H1 (cell line): ENCODE data around the gene GRK5. TPM values are rescaled to one million over a fixed set of nuclear protein-coding genes. Genes with fewer than 3 reads are reported as not detected.

Experiments used
- CTCF ChIA-PET: fragments of 300-600 bp; sonication (Branson Sonifier 250); formaldehyde crosslinking; loops from one replicate; lab custom pipeline; 2021; ENCODE audit not compliant: partially characterized antibody; lab: Charles Lee
- POLR2A ChIA-PET: fragments of 300-600 bp; sonication (Branson Sonifier 250); formaldehyde crosslinking; loops from one replicate; lab custom pipeline; 2021; ENCODE audit warnings: inconsistent platforms; ENCODE audit not compliant: partially characterized antibody; lab: Charles Lee
- DNase-seq, 2 experiments: peaks; one replicate each; pipeline versions ENCODE4 v3.0.0 to v3.0.0-alpha.2; 2010 to 2022; ENCODE audit warnings: low spot score in 2 of 2, low read depth in 1 of 2, mixed read lengths in 1 of 2
- FAIRE-seq: peaks from 2 replicates; lab custom pipeline; 2011; peaks lifted over from hg19 to GRCh38; lab: Jason Lieb, UNC
- H2AFZ ChIP-seq: 2 replicates; pipeline ENCODE4 v1.8.1; 2012; ENCODE audit warnings: low read length, inconsistent platforms
- H2AK5ac ChIP-seq: 2 replicates; pipeline ENCODE4 v1.6.1; 2013; ENCODE audit warnings: low read depth, low read length
- H2BK120ac ChIP-seq: replicated peaks from 2 replicates; pipeline ENCODE3; 2013; ENCODE audit warnings: low read depth, low read length, inconsistent platforms
- H2BK12ac ChIP-seq: 2 replicates; pipeline ENCODE4 v1.6.1; 2013; ENCODE audit warnings: low read depth, low read length
- H2BK15ac ChIP-seq: 2 replicates; pipeline ENCODE4 v1.6.1; 2013; ENCODE audit warnings: low read length
- H2BK20ac ChIP-seq: 2 replicates; pipeline ENCODE4 v1.6.1; 2013; ENCODE audit warnings: low read length
- H2BK5ac ChIP-seq: 2 replicates; pipeline ENCODE4 v1.6.1; 2013; ENCODE audit warnings: low read depth, low read length
- H3K14ac ChIP-seq: 2 replicates; pipeline ENCODE4 v1.6.1; 2013; ENCODE audit warnings: inconsistent platforms; ENCODE audit not compliant: insufficient read length
- H3K18ac ChIP-seq: 2 replicates; pipeline ENCODE4 v1.6.1; 2013; ENCODE audit warnings: low read length; ENCODE audit errors: extremely low read depth
- H3K23ac ChIP-seq: 2 replicates; pipeline ENCODE4 v1.6.1; 2013; ENCODE audit warnings: inconsistent platforms; ENCODE audit not compliant: insufficient read length
- H3K23me2 ChIP-seq: 2 replicates; pipeline ENCODE4 v1.6.1; 2013; ENCODE audit warnings: low read depth, low read length
- H3K27ac ChIP-seq: 2 replicates; pipeline ENCODE4 v1.6.1; 2011; ENCODE audit warnings: low read depth, low read length, inconsistent platforms
- H3K27me3 ChIP-seq, 4 experiments: replicated peaks in 1 of 4; 1 replicate in 1 of 4; 2 replicates in 3 of 4; pipeline versions ENCODE4 v1.6.1 to v1.8.1; 2011 to 2013; ENCODE audit warnings: low read length in 3 of 4, mild to moderate bottlenecking in 3 of 4, inconsistent platforms in 2 of 4, mixed read lengths in 2 of 4, moderate library complexity in 1 of 4; ENCODE audit not compliant: control insufficient read depth in 3 of 4, insufficient read depth in 3 of 4; ENCODE audit errors: extremely low read depth in 1 of 4
- H3K36me3 ChIP-seq, 4 experiments: 2 replicates each; pipeline versions ENCODE4 v1.6.1 to v1.8.1; 2011 to 2013; ENCODE audit warnings: mild to moderate bottlenecking in 4 of 4, low read length in 3 of 4, moderate library complexity in 2 of 4, control low read depth in 1 of 4, inconsistent platforms in 1 of 4; ENCODE audit not compliant: insufficient read depth in 4 of 4, control insufficient read depth in 2 of 4
- H3K4ac ChIP-seq: replicated peaks from 2 replicates; pipeline ENCODE3; 2013; ENCODE audit warnings: low read length, low read depth, mixed read lengths, inconsistent platforms; ENCODE audit not compliant: insufficient read length
- H3K4me1 ChIP-seq, 4 experiments: replicated peaks in 1 of 4; 1 replicate in 1 of 4; 2 replicates in 3 of 4; pipeline versions ENCODE4 v1.6.1 to v1.8.1; 2011 to 2013; ENCODE audit warnings: low read length in 3 of 4, inconsistent platforms in 2 of 4, mixed read lengths in 1 of 4; ENCODE audit not compliant: insufficient read depth in 4 of 4, control insufficient read depth in 3 of 4
- H3K4me2 ChIP-seq, 2 experiments: 2 replicates each; pipeline versions ENCODE4 v1.6.1 to v1.8.1; 2011 to 2013; ENCODE audit warnings: low read depth in 2 of 2, low read length in 2 of 2, control low read depth in 1 of 2, inconsistent platforms in 1 of 2, mild to moderate bottlenecking in 1 of 2; ENCODE audit not compliant: insufficient read depth in 1 of 2
- H3K4me3 ChIP-seq, 4 experiments: fragments of 200-600, 300-600 bp in 1 of 4; sonication (generic), shearing (Covaris generic), sonication (Bioruptor Twin) in 1 of 4; 2 replicates each; pipeline versions ENCODE4 v1.5.1 to v1.8.1; 2011 to 2016; ENCODE audit warnings: low read length in 4 of 4, low read depth in 3 of 4, control low read depth in 2 of 4, inconsistent platforms in 2 of 4, mild to moderate bottlenecking in 2 of 4, mixed read lengths in 1 of 4, moderate library complexity in 1 of 4; ENCODE audit not compliant: insufficient read depth in 2 of 4; ENCODE audit errors: extremely low read depth in 1 of 4
- H3K56ac ChIP-seq: replicated peaks from 2 replicates; pipeline ENCODE3; 2013; ENCODE audit warnings: low read depth, mild to moderate bottlenecking, mixed read lengths, low read length, inconsistent platforms; ENCODE audit not compliant: insufficient read length
- H3K79me1 ChIP-seq: 2 replicates; pipeline ENCODE4 v1.6.1; 2013; ENCODE audit warnings: low read depth, low read length, control low read depth
- H3K79me2 ChIP-seq, 2 experiments: 2 replicates each; pipeline versions ENCODE4 v1.6.1 to v1.8.1; 2012 to 2013; ENCODE audit warnings: low read length in 2 of 2, mild to moderate bottlenecking in 2 of 2, inconsistent platforms in 1 of 2; ENCODE audit not compliant: insufficient read depth in 2 of 2, control insufficient read depth in 1 of 2
- H3K9ac ChIP-seq, 4 experiments: replicated peaks in 1 of 4; 1 replicate in 1 of 4; 2 replicates in 3 of 4; pipeline versions ENCODE4 v1.6.1 to v1.8.1; 2011 to 2013; ENCODE audit warnings: low read depth in 3 of 4, low read length in 3 of 4, control low read depth in 2 of 4, mild to moderate bottlenecking in 2 of 4, moderate library complexity in 2 of 4, inconsistent platforms in 1 of 4; ENCODE audit errors: extremely low read depth in 1 of 4
- H3K9me3 ChIP-seq, 2 experiments: 2 replicates each; pipeline versions ENCODE4 v1.6.1 to v1.8.1; 2012 to 2013; ENCODE audit warnings: mild to moderate bottlenecking in 2 of 2, moderate library complexity in 2 of 2, control low read depth in 1 of 2, inconsistent platforms in 1 of 2, low read depth in 1 of 2, low read length in 1 of 2, mixed read lengths in 1 of 2; ENCODE audit not compliant: insufficient read depth in 2 of 2
- H4K20me1 ChIP-seq, 2 experiments: replicated peaks in 1 of 2; 2 replicates each; pipeline versions ENCODE3 to v1.8.1; 2011 to 2013; ENCODE audit warnings: inconsistent platforms in 2 of 2, low read length in 2 of 2, mild to moderate bottlenecking in 1 of 2; ENCODE audit not compliant: insufficient read depth in 2 of 2, control insufficient read depth in 1 of 2
- H4K5ac ChIP-seq: 2 replicates; pipeline ENCODE4 v1.6.1; 2013; ENCODE audit warnings: low read length, low read depth, mixed read lengths, inconsistent platforms; ENCODE audit not compliant: insufficient read length
- H4K8ac ChIP-seq: 2 replicates; pipeline ENCODE4 v1.8.0; 2013; ENCODE audit warnings: mild to moderate bottlenecking, moderate library complexity, low read length, inconsistent platforms; ENCODE audit not compliant: insufficient read depth; ENCODE audit errors: extremely low read depth
- H4K91ac ChIP-seq: replicated peaks from 2 replicates; pipeline ENCODE3; 2013; ENCODE audit warnings: low read length, mixed read lengths, inconsistent platforms; ENCODE audit not compliant: insufficient read length
- RNF2 ChIP-seq: fragments of 200-900, 300-1000 bp; sonication (generic); IDR thresholded peaks from 2 replicates; pipeline ENCODE4 v1.7.1; 2016; ENCODE audit warnings: borderline replicate concordance, low read depth, mild to moderate bottlenecking, antibody characterized with exemption, low read length; ENCODE audit not compliant: poor library complexity, severe bottlenecking; ENCODE audit errors: missing control alignments
- SIRT6 ChIP-seq: IDR thresholded peaks from one replicate; pipeline ENCODE4 v1.7.1; 2012; ENCODE audit warnings: low read length, inconsistent platforms
- TCF12 ChIP-seq: IDR thresholded peaks from 2 replicates; pipeline ENCODE4 v1.6.1; 2011; ENCODE audit warnings: low read depth, mild to moderate bottlenecking, low read length
- WGBS, 2 experiments: shearing (Covaris generic) in 1 of 2; methylation state at CpG; one replicate each; pipeline versions ENCODE4 v1.1.6 to v1.1.7; 2013 to 2015; ENCODE audit warnings: low lambda C conversion rate in 2 of 2, mixed read lengths in 2 of 2, inconsistent platforms in 1 of 2, low coverage in 1 of 2, missing lambda C conversion rate in 1 of 2; ENCODE audit not compliant: insufficient replicate concordance in 2 of 2, insufficient coverage in 1 of 2, insufficient read length in 1 of 2; ENCODE audit errors: extremely low coverage in 1 of 2, missing lambda C conversion rate in 1 of 2; 5-methylcytosine and 5-hydroxymethylcytosine counted together
- polyA plus RNA-seq, 7 experiments: library from polyadenylated mRNA; depleted of rRNA in 3 of 7; stranded (reverse) in 5 of 7; unstranded in 2 of 7; fragments of >200 nt in 5 of 7; fragments of 200-250 nt in 2 of 7; gene quantifications; 1 replicate in 5 of 7; 2 replicates in 1 of 7; 4 replicates in 1 of 7; pipeline versions ENCODE4 v1.2.1 to v1.2.3, GENCODE V29; 2011 to 2013; ENCODE audit warnings: missing spikeins in 2 of 7, mixed read lengths in 2 of 7
- total RNA-seq: library from RNA; stranded (reverse); fragmentation: NEBNext Ultra II Directional; extraction: Animal tissue kit (Norgen Biotek cat#: 25700); gene quantifications from 2 replicates; pipeline ENCODE4 v1.2.1, GENCODE V29; 2021

GRK5 gene
- total and polyA plus RNA-seq, 2 of the 8 experiments (the other 6 are each of a cell fraction or from before 2014, with no cell fraction given): 0.54 to 2.5 TPM

DNA sequence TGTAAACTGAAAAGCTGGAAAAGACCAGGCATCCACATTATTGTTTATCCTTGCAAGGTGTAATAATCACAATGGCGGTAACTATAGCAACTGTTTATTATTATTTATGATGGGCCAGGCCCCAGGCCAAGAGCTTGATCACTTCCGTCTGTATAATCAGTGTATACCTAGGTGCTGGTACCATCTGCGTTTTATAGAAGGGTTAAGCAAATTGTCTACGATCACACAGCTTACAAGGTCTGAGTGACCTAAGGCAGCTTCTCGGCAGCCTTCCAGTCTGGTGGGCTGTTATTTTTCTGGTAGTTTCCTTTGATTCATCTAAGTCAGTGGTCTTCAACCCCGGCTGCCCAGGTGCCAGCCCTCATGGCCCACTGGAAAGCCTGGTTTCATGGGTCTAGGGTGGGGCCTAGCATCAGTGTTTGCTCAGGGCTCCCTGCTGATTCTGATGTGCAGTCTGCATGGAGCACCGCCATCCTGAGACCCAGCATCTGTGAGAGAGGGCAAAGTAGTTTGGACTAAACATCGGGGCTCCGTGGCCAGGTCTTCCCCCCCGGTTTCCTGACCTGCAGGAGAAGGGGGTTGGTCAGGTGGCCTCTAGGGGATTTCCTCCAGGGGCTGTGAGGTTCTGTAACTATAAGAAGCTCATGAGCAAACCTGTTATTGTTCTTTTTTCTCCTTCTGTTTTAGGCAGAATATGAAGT is 188.8 kb downstream of the GRK5 start:
- H3K79me1 ChIP-seq: no peaks in the 10 kb centered on the region
- peaks cover 0 to 2% (median 0%) of the 10 kb centered on the region in 4 experiments; a peak in 1 of 7 replicates for H3K4me1 ChIP-seq
- H3K56ac ChIP-seq: no peak overlapping the region
- no peak for TF ChIP-seq RNF2
- no peak for TF ChIP-seq SIRT6
- TF ChIP-seq TCF12: no peak
- no peak overlapping the region for H4K8ac ChIP-seq
- no peak overlapping the region for H3K18ac ChIP-seq
- CTCF ChIA-PET: interaction anchor here (0.8 to 1.5 kb wide), 9 partner anchors 10 to 190 kb away, joined by 3 to 7 read pairs (median 4); no protein-coding TSS in a partner anchor
- no peak for FAIRE-seq
- H3K4ac ChIP-seq: no peak overlapping the region
- H3K27me3 ChIP-seq: no peaks in the 10 kb centered on the region; a peak in 1 of 7 replicates
- H2BK120ac ChIP-seq: no peak overlapping the region
- H4K20me1 ChIP-seq: peaks cover 0 to 4% of the 10 kb centered on the region in 2 experiments
- no peak overlapping the region for H3K14ac ChIP-seq
- H4K91ac ChIP-seq: no peak overlapping the region
- no peak overlapping the region for H3K4me3 ChIP-seq
- H3K4me2 ChIP-seq: no peak overlapping the region
- no peak overlapping the region for H3K23ac ChIP-seq
- POLR2A ChIA-PET: no interaction called here
- no peaks in the 10 kb centered on the region for H3K9me3 ChIP-seq
- no peak overlapping the region for H2BK5ac ChIP-seq
- no peak overlapping the region for H2AFZ ChIP-seq
- no peak overlapping the region for H2BK12ac ChIP-seq
- no peak overlapping the region for H2BK20ac ChIP-seq
- H3K9ac ChIP-seq: no peak overlapping the region
- no peak overlapping the region for H2AK5ac ChIP-seq
- no peaks in the 10 kb centered on the region for H3K79me2 ChIP-seq
- WGBS, 2 experiments: 89% methylated on average over 10 of the region's 10 CpGs; no CpG with 5 or more reads in 1 of the 2 experiments
- no peak for DNase-seq
- H4K5ac ChIP-seq: no peak overlapping the region
- no peaks in the 10 kb centered on the region for H3K36me3 ChIP-seq
- no peak overlapping the region for H3K27ac ChIP-seq
- no peak overlapping the region for H2BK15ac ChIP-seq
- H3K23me2 ChIP-seq: peaks cover 8% of the 10 kb centered on the region; the same call in 1 of the 2 replicates
